Measurements from ENCODE around the gene CLCN4. TPM values are rescaled to one million over a fixed set of nuclear protein-coding genes. Genes with fewer than 3 reads are reported as not detected.

Gene CLCN4
- total and polyA plus RNA-seq, 12 donors: 1.2 to 13.9 (median 4.1) TPM

DNA sequence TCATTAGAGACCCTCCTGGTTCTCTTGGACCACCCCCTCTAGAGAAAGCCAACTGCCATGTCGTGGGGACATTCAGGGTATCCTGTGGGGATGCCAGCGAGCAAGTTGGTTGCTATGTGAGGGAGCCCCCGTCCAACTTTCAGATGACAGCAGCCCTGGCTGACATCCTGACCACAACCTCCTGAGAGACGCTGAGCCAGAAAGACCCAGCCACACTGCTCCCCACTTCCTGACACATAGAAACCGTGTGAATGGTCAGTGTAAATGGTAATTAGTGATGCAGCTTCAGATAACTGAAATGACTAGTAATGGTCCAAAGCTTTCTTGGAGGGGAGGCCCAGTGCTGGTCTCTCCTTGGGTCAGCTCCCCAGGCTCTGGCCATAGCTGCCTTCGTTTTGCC lies 10.8 kb downstream of the CLCN4 start:
- 65 to 100% (median 82%) methylated on average over 3 to 6 of the region's 6 CpGs for WGBS, 4 donors
- intact Hi-C loops (cut with DNase I): no loop called here
- no peak for DNase-seq

DNA sequence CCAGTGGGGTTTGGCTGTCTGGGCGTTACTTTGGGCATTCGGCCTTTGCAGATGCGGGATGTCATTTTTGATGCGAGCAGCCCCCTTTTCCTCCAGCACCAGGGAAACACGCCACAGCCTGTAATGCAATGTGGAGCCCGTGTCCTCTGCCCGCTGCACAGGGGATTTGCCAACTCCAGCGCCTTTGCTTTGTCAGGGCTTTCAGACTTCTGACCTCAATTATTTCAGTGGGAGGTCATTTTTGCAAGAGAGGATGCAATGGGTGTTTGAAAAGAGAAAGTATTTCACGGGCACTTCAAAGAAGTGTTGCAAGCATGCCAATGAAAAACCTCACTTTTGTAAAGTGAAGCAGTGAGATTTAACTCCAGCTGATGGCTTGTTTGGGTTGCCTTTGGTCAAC lies 11.5 kb downstream of the CLCN4 start:
- no peak overlapping the region for H3K4me3 ChIP-seq
- no peak overlapping the region for H3K27ac ChIP-seq
- H3K36me3 ChIP-seq (replicated peaks in 1 of 2): no peaks in the 10 kb centered on the region
- H3K4me1 ChIP-seq (replicated peaks in 1 of 2): no peaks in the 10 kb centered on the region
- no peak for DNase-seq
- peaks cover 8% of the 10 kb centered on the region for H3K27me3 ChIP-seq
- TF ChIP-seq POLR2A (IDR thresholded peaks at IDR 0.05): no peak
- intact Hi-C loops (cut with DNase I): no loop called here
- WGBS, 4 donors: 67 to 88% (median 82%) methylated on average over 8 to 9 of the region's 9 CpGs
- H3K9me3 ChIP-seq (replicated peaks in 1 of 3): no peaks in the 10 kb centered on the region

More for the DNA sequence above, 10.8 kb downstream of the CLCN4 start:
- H3K4me1 ChIP-seq (replicated peaks in 1 of 2): no peaks in the 10 kb centered on the region
- TF ChIP-seq, protein P1, sequence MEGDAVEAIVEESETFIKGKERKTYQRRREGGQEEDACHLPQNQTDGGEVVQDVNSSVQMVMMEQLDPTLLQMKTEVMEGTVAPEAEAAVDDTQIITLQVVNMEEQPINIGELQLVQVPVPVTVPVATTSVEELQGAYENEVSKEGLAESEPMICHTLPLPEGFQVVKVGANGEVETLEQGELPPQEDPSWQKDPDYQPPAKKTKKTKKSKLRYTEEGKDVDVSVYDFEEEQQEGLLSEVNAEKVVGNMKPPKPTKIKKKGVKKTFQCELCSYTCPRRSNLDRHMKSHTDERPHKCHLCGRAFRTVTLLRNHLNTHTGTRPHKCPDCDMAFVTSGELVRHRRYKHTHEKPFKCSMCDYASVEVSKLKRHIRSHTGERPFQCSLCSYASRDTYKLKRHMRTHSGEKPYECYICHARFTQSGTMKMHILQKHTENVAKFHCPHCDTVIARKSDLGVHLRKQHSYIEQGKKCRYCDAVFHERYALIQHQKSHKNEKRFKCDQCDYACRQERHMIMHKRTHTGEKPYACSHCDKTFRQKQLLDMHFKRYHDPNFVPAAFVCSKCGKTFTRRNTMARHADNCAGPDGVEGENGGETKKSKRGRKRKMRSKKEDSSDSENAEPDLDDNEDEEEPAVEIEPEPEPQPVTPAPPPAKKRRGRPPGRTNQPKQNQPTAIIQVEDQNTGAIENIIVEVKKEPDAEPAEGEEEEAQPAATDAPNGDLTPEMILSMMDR (IDR thresholded peaks at IDR 0.05): no peak
- TF ChIP-seq POLR2A (IDR thresholded peaks at IDR 0.05): no peak
- H3K4me3 ChIP-seq: no peak overlapping the region
- H3K9me3 ChIP-seq (replicated peaks in 1 of 3): no peaks in the 10 kb centered on the region
- no peaks in the 10 kb centered on the region for H3K36me3 ChIP-seq (replicated peaks in 1 of 2)
- H3K27me3 ChIP-seq: peaks cover 13% of the 10 kb centered on the region
- H3K27ac ChIP-seq: no peak overlapping the region

DNA sequence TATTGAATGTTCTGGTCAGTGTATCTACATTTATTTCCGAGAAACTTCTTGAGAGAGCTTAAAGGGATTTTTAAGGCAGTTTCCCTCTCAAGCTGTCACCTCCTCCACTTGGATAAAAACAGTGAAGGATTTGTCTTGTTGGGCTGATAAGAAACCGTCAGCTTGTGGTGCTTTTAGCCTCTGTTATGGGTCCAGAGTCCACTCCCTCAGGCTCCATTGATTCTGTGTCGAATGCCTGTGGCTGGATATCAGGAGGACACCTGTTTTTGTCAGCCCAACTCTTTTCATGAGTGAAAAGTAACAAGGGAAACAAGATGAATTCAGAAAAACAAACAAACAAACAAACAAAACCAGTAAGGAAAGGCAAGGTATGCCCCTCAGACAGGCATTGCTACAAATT lies 12.4 kb downstream of the CLCN4 start:
- no peaks in the 10 kb centered on the region for H3K4me1 ChIP-seq (replicated peaks in 1 of 2)

DNA sequence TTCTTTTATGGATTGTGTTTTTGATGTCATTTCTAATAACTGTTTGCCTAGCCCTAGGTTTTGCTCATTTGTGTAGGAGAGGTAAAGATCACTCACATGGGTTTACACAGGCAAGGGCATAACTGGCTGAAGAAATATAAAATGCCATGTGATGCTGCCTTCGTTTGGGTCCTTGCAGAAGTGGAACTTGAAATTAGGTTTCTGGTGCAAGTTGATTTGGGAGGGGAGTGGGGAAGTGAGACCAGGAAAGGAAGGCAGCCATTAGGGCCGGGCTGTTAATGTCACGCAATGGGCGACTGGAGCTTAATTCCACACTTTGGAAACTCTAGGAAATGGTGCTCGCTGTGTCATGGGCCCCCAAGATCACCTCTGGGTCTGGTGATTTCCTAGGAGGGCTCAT lies 14.5 kb downstream of the CLCN4 start:
- peaks cover 5 to 12% of the 10 kb centered on the region in 2 donors for H3K4me1 ChIP-seq (replicated peaks in 1 of 2)
- no peak overlapping the region for H3K4me3 ChIP-seq
- DNase-seq: no peak
- TF ChIP-seq, protein P1 (IDR thresholded peaks at IDR 0.05): no peak
- TF ChIP-seq POLR2A (IDR thresholded peaks at IDR 0.05): no peak
- intact Hi-C loops (cut with DNase I): no loop called here
- H3K27ac ChIP-seq: no peak overlapping the region
- H3K27me3 ChIP-seq: no peaks in the 10 kb centered on the region
- 63 to 82% (median 67%) methylated on average over 5 of the region's 5 CpGs for WGBS, 4 donors
- no peaks in the 10 kb centered on the region for H3K9me3 ChIP-seq (replicated peaks in 1 of 3)
- no peaks in the 10 kb centered on the region for H3K36me3 ChIP-seq (replicated peaks in 1 of 2)

More for the DNA sequence above, 12.4 kb downstream of the CLCN4 start:
- H3K27ac ChIP-seq: no peak overlapping the region
- H3K36me3 ChIP-seq (replicated peaks in 1 of 2): no peaks in the 10 kb centered on the region
- no peak for DNase-seq
- 74 to 100% (median 84%) methylated on average over 3 of the region's 3 CpGs for WGBS, 4 donors
- no peak overlapping the region for H3K4me3 ChIP-seq
- peaks cover 2% of the 10 kb centered on the region for H3K27me3 ChIP-seq
- intact Hi-C loops (cut with DNase I): no loop called here
- TF ChIP-seq, protein P1 (IDR thresholded peaks at IDR 0.05): no peak
- TF ChIP-seq POLR2A (IDR thresholded peaks at IDR 0.05): no peak
- no peaks in the 10 kb centered on the region for H3K9me3 ChIP-seq (replicated peaks in 1 of 3)

DNA sequence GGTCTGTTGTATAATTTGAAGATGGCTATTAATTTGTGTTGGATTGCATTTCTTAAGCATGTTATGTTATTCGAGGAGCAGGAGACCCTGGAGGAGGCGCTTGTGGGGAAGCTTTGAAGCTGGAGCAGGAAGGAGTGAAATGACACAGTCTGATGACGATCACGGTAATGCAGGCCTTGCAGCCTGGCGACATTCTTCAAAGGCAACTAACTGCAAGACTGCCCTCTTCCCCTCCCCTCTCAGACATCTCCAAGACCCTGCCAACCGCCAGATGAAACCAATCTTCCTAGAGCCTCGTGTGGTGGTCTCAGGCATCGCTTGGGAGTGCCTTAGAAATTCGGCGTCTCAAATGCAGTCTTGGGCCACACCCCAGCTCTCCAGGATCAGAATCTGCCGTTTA lies 16.1 kb downstream of the CLCN4 start:
- WGBS, 4 donors: 54 to 84% (median 69%) methylated on average over 4 to 11 of the region's 11 CpGs
- Histone ChIP-seq H3K36me3 (replicated peaks in 1 of 2) (no peaks in the 10 kb centered on the region), H3K9me3 (replicated peaks in 1 of 3) (no peaks in the 10 kb centered on the region), H3K4me1 (replicated peaks in 1 of 2) (peaks cover 5 to 16% of the 10 kb centered on the region in 2 donors), H3K4me3 (no peak overlapping the region), H3K27me3 (peaks cover 1% of the 10 kb centered on the region), H3K27ac (no peak overlapping the region)
- intact Hi-C loops (cut with DNase I): no loop called here
- TF ChIP-seq POLR2A (IDR thresholded peaks at IDR 0.05): no peak
- TF ChIP-seq, protein P1 (IDR thresholded peaks at IDR 0.05): no peak
- no peak for DNase-seq

All from adrenal gland (tissue), 12 donors.